ENCODE data around the gene ABCA1. TPM values are rescaled to one million over a fixed set of nuclear protein-coding genes. Genes with fewer than 3 reads are reported as not detected.
A peak's percentile ranks its signal among the peaks of the same experiment; 100 is the strongest.

Gene ABCA1
- total and polyA plus RNA-seq, 2 of the 13 experiments (the other 11 are each of a cell fraction or from before 2014, with no cell fraction given): 26.8 to 63.8 TPM

DNA sequence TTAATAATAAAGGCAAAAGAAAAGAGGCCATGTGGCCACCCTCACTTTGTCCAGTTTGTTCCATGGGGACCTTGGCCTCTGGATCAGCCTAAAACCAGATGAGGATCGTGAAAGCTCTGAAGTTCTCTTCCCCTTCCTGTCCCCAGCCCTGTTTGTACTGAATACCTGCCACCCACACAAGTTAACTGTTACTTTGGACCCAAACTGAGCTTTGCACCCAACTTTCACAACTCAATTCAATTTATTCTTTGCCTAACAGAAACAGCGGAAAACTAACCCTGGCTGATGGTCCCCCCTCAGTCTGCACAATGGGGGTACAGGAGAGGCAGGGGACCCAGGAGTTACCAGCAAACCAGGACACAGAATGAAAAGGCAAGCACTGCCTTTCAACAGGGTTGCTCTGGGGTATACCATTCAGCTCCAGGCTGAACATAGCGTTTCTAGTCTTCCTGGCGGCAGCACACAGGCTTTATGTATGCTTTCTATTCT lies 28.2 kb downstream of the ABCA1 start (continued):
- peak; percentile 53 for TF ChIP-seq ZNF18 (CRISPR knock-in tag; IDR thresholded peaks at IDR 0.05; ENCODE audit: insufficient replicate concordance)
- no peak for TF ChIP-seq ATF1 (CRISPR knock-in tag; IDR thresholded peaks at IDR 0.05)
- peak; percentile 83 for TF ChIP-seq HOXA3 (CRISPR knock-in tag; IDR thresholded peaks at IDR 0.05)
- TF ChIP-seq ZNF850 (CRISPR knock-in tag; conservative IDR thresholded peaks at IDR 0.05): no peak
- no peak for TF ChIP-seq BHLHE40 (IDR thresholded peaks at IDR 0.05; ENCODE audit: low read length)
- peak; percentile 63 for TF ChIP-seq ZNF263 (CRISPR knock-in tag; IDR thresholded peaks at IDR 0.05)
- TF ChIP-seq, protein P1, sequence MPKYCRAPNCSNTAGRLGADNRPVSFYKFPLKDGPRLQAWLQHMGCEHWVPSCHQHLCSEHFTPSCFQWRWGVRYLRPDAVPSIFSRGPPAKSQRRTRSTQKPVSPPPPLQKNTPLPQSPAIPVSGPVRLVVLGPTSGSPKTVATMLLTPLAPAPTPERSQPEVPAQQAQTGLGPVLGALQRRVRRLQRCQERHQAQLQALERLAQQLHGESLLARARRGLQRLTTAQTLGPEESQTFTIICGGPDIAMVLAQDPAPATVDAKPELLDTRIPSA (CRISPR knock-in tag; IDR thresholded peaks at IDR 0.05; ENCODE audit: borderline replicate concordance): no peak
- TF ChIP-seq ZNF235 (CRISPR knock-in tag; IDR thresholded peaks at IDR 0.05; ENCODE audit: borderline replicate concordance): no peak
- no peak; the same call in 1 of the 2 replicates for TF ChIP-seq GABPB1 (CRISPR knock-in tag; IDR thresholded peaks at IDR 0.05)
- TF ChIP-seq DNMT1 (CRISPR knock-in tag; IDR thresholded peaks at IDR 0.05): no peak
- no peak for TF ChIP-seq TCF12 (IDR thresholded peaks at IDR 0.05)
- peak; percentile 90 for TF ChIP-seq TCF12 (CRISPR knock-in tag; IDR thresholded peaks at IDR 0.05)
- TF ChIP-seq SALL1 (CRISPR knock-in tag; IDR thresholded peaks at IDR 0.05): peak; percentile 95
- peak; percentile 67; the same call in 1 of the 2 replicates for TF ChIP-seq ZNF746 (CRISPR knock-in tag; IDR thresholded peaks at IDR 0.05)
- TF ChIP-seq ELF4 (CRISPR knock-in tag; IDR thresholded peaks at IDR 0.05; ENCODE audit: borderline replicate concordance): 0 out of 2 replicates have a peak, but pooled peaks have one; percentile 79
- TF ChIP-seq, protein P2, sequence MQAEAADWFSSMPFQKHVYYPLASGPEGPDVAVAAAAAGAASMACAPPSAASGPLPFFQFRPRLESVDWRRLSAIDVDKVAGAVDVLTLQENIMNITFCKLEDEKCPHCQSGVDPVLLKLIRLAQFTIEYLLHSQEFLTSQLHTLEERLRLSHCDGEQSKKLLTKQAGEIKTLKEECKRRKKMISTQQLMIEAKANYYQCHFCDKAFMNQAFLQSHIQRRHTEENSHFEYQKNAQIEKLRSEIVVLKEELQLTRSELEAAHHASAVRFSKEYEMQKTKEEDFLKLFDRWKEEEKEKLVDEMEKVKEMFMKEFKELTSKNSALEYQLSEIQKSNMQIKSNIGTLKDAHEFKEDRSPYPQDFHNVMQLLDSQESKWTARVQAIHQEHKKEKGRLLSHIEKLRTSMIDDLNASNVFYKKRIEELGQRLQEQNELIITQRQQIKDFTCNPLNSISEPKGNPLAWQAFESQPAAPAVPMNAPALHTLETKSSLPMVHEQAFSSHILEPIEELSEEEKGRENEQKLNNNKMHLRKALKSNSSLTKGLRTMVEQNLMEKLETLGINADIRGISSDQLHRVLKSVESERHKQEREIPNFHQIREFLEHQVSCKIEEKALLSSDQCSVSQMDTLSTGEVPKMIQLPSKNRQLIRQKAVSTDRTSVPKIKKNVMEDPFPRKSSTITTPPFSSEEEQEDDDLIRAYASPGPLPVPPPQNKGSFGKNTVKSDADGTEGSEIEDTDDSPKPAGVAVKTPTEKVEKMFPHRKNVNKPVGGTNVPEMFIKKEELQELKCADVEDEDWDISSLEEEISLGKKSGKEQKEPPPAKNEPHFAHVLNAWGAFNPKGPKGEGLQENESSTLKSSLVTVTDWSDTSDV (CRISPR knock-in tag; IDR thresholded peaks at IDR 0.05): no peak
- peak; percentile 82 for TF ChIP-seq ARID3A (IDR thresholded peaks at IDR 0.05; ENCODE audit: low read depth, low read length)
- TF ChIP-seq RFXANK (CRISPR knock-in tag; IDR thresholded peaks at IDR 0.05): no peak
- peak; percentile 69 for TF ChIP-seq POLR2G (IDR thresholded peaks at IDR 0.05; ENCODE audit: low read depth, low read length)
- TF ChIP-seq ASH2L (IDR thresholded peaks at IDR 0.05; ENCODE audit: insufficient read length, low read depth, low read length): peak; percentile 83
- 0 out of 2 replicates have a peak, but pooled peaks have one; percentile 47 for TF ChIP-seq ZNF441 (CRISPR knock-in tag; IDR thresholded peaks at IDR 0.05; ENCODE audit: borderline replicate concordance)
- TF ChIP-seq, protein P3, sequence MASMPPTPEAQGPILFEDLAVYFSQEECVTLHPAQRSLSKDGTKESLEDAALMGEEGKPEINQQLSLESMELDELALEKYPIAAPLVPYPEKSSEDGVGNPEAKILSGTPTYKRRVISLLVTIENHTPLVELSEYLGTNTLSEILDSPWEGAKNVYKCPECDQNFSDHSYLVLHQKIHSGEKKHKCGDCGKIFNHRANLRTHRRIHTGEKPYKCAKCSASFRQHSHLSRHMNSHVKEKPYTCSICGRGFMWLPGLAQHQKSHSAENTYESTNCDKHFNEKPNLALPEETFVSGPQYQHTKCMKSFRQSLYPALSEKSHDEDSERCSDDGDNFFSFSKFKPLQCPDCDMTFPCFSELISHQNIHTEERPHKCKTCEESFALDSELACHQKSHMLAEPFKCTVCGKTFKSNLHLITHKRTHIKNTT (CRISPR knock-in tag; IDR thresholded peaks at IDR 0.05): no peak
- TF ChIP-seq SP5 (CRISPR knock-in tag; IDR thresholded peaks at IDR 0.05; ENCODE audit: borderline replicate concordance, low read depth): peak; percentile 48; the same call in 1 of the 2 replicates
- peak; percentile 73; the same call in 1 of the 2 replicates for TF ChIP-seq SMAD3 (CRISPR knock-in tag; IDR thresholded peaks at IDR 0.05)
